GM04504 (cell line): ENCODE data around the gene FCGR3A.
"Not testable (repeated sequence)": the region's sequence is repeated elsewhere in the genome, so short reads cannot be mapped to it uniquely, and the experiment has no call there.

Source experiments
- DNase-seq: peaks from one replicate; pipeline ENCODE4 v3.0.0-alpha.2; 2012; ENCODE audit warnings: low read depth

Gene FCGR3A

DNA sequence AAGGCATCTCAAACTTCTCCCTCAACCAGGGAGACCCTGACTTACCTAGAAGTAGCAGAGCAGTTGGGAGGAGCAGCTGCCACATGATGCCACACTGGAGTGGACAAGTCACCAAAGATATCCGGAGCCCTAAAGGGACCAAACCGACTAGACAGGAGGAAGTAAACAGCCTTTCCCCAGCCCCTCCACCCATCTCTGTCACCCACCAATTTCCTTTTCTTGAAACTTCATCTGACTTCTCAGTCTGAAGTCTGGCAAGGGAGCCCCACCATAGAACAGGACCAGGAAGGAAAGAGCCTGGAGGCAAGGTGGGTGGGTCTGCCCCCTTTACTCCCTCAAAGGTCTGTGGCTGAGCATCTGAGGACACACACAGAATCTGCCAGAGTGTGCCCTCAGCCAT lies at the start of gene FCGR3A:
Gene FCGR3A (minus strand): TSS at position 167 of the 400 bp plus-strand sequence. CDS start 82 bp downstream, at position 85.
- no peak for DNase-seq

DNA sequence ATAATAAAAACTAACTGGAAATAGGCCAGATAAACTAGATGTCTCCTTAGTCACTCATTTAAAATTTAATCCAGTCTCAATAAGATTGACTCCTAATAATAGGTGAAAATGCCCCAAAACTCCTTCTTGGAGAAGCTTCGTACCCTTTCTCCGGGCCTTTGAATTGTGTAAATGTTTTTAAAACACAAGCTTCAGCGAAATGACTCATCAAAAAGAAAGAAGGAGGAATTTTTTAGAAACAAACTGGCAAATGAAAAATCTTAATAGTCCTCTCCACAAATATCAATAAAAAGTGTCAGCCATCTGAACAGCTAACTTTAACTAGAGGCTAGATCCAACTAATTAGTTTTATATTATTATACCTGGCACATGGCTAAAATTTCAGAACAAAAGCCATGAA lies 47.5 kb upstream of the FCGR3A start:
- DNase-seq = not testable (repeated sequence)

DNA sequence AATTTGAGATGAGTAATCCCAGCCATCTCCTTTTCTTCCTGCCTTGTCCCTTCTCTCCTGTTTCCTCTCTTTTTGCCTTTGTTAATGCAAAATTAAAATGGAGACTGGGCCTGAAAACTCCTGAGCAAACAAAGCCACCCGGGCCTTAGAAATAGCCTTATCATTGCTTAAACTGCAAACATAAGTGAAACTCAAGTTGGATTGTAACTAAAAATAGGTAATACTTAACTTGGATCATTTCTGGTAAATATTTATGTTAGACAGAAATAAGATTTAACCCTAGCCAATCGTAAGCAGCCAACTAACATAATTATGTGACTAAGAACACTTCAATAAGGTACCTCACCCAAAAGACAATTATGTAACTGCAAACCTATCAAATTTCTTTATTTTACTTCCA lies 46.0 kb upstream of the FCGR3A start:
- DNase-seq = not testable (repeated sequence)

DNA sequence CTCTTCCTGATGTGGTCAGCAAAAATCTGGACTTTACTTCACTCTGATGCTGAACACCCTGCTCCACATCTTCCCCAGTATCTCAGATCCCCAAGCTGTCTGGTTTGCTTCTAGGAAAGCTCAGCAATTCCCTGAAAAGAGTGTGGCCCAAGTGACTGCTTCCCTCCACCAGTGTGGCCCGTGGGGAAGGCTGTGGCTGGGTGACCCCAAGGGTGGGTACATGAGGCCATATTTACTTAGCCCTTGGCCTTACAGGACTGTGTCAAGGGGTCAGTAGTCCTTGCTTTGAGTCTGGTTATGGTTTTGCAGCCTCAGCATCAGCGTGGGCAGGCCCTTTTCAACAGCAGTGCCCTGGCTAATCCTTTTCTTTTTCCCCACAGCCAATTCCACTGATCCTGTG lies 45.6 kb upstream of the FCGR3A start:
- not testable (repeated sequence) for DNase-seq

DNA sequence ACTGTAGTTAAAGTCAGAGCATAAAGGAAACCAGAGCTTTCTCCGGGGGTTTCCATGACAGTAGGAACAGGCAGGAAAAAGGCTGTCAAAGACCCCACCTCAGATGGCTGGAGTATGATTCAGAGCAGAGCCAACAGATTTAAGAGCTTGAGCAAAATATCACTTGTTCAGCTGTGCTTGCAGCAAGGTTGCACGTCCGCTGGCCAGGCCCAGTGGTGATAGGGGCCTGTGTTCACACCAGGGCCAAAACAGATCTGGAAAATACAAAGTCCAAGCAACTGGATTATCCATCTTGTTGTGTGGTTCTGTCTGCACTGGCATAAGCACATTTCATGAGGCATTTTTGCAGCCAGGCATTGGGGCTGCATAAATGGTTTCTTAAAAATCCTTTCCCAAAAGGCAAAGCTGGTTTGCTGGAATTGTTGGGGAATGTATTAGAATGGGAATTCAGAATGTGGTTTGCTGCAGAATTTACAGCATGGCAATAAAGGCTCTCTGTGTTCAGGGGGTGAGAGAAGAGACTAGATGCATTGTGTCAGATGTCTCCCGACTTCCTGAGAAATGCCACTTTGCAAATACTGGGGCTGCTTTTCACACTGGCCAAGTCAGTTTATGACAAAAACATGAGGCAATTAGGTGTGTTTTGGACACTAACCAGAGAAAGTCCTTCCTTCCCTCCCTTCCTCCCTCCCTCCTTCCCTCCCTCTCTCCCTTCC lies 44.8 kb upstream of the FCGR3A start:
- not testable (repeated sequence) for DNase-seq

DNA sequence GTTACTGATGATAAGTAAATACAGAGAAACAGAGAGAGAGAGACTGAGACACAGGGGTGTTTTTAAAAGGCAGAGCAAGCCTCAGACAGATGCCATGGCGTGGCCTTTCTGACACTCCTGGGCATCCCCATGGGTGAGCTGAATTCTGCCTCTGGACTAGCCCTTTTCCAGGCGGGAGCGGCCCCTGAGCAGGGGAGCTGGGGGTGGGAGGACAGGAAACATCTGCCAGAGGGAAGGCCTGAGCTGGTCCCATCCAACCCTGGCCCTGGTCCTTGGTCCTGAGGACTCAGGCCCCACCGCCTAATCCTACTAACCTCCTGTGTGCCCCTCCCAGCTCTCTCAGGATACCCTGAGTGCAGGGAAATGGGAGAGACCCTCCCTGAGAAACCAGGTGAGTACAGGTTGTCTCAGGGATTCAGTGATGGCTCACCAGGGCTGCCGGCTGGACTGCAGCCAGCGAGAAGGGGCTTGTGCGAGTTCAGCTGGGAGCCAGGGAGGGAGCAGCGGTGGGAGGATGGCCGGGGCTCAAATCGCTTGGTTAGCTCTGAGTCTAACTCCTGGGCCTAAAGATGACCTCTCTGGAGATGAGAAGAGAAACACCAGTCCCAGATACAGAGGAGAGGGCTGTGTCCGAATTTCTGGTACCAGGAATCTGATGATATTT lies 43.6 kb upstream of the FCGR3A start:
- not testable (repeated sequence) for DNase-seq

DNA sequence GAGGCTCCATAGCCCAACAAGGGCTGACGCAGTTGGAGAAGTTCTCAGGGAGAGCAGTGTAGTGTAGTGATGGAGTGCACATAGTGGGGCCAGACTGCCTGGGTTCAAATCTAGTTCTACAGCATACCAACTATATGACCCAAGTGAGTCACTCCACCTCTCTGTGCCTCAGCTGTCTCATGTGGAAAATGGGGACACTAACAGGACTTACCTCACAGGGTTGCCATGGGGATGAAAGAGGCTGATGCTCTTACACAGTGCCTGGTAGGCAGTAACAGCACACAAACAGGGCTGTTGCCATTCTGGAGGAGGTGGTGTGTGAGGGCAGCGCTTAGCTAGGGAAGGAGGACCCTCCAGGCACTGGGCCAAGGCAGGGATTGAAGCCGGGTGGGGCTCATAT lies 43.0 kb upstream of the FCGR3A start:
- DNase-seq = not testable (repeated sequence)

DNA sequence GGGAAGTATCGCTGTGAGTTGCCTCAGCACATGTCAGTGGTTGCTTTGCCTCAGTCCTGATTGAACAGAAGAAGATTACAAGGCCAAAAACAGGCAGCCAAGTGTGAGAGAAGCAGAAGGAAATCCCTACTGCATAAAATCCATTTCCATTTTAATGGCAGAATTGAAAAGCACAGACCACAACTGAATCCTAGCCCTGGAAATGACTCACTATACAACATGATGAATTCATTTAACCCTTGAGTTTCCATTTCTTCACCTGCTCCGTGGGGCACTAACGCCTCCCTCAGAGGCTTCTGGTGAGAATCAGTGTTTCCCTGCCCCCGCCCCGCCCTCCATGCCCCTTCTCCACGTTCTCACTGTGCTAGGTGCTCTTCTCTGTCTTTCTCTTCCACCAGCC lies 40.3 kb upstream of the FCGR3A start:
- not testable (repeated sequence) for DNase-seq

DNA sequence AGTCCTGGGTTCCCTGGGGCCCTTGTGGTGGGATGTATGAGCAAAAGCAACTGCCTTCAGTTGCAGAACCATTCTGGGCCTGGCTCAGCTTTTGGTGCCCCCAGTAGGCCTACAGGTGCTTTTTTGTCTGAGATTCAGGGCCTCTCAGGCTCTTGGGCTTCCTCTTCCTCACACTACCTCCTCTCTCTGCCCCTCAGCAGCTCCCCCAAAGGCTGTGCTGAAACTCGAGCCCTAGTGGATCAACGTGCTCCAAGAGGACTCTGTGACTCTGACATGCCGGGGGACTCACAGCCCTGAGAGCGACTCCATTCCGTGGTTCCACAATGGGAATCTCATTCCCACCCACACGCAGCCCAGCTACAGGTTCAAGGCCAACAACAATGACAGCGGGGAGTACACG lies 39.7 kb upstream of the FCGR3A start:
- not testable (repeated sequence) for DNase-seq

DNA sequence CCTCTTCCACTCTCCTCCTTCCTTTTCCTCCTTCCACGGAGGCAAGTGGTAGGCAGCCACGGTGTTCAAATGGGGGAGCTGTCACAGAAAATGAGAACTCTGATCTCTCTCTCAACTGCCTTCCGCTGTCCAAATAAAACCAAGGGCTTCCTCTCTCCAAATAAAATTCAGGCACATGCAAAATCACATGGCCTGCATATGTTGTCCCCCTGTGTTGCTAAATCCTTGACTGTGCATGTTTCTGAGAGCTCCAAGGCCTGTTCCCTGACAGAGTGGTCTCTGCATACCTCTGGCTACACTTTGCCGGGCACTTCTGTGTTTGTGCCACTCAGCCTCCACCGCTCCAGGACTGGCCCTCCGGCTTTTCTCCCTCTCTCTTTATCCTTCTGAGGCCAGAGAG lies 39.0 kb upstream of the FCGR3A start:
- DNase-seq = not testable (repeated sequence)

DNA sequence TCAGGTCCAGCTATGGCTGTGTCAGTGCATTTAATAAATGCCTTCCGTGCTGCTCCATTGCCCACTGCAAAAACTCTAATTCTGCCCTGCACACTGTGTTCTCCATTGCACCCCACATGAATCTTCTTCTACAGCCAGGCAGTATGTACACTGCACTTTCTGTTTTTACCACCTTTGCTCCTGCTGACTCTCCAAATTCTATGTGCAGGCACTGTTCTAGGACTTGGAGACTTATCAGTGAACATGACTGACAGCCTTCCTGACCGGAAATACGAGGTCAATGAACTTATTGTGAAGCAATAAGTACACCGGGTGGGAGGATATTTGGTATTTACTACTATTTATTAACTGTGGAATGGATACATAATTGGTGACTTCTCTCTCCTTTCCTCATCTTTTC lies 33.3 kb upstream of the FCGR3A start:
- not testable (repeated sequence) for DNase-seq

DNA sequence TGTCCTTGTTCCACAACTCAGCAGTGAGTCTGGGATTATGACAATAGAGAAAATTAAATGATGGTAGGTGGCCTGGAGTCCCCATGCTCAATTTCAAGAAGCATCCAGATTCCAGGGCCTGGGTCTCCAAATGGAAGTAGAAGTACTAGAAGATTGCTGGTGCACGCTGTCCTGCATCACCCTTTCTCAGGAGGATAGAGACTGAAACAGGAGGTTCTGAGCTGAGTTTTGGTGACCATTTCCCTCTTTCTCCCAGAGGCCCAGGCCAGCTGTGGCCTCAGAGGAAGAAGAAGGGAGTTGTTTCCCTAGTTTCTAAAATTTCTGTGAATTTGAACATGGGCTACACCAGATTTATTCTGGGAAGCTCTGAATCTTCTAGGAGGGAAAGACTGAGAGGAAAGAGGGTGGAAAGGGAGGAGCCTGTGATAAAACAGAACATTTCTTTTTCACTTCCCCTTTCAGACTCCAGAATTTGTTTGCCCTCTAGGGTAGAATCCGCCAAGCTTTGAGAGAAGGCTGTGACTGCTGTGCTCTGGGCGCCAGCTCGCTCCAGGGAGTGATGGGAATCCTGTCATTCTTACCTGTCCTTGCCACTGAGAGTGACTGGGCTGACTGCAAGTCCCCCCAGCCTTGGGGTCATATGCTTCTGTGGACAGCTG lies 31.4 kb upstream of the FCGR3A start:
- DNase-seq = not testable (repeated sequence)

DNA sequence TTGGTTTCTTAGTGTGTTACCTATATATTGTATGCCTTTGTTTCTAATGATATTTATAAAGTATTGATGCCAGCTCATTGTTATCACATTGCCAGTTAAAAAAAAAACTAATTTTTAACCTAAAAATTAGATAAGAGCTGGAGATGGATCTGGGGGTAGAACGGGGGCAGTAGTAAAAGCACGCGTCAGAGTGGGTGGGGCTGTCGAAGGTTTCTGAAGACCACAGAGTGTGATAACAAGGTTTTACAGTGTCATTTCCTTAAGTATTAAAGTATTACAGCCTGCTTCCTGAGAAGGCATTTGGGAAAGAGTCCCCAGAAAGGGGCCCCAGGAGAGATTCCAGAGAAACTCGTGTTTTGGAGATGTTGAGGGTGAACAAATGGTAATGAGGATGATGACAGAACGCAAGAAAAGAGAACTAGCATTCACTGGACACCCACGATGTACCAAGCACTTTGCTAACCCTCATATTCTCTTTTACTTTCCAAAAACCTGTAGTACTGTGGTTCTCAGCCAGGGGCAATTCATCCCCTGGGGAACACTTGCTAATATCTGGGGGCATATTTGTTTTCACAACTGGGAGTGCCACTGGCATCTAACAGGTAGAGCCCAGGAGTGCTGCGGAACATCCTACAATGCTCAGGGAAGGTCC lies 30.4 kb upstream of the FCGR3A start:
- DNase-seq = not testable (repeated sequence)

DNA sequence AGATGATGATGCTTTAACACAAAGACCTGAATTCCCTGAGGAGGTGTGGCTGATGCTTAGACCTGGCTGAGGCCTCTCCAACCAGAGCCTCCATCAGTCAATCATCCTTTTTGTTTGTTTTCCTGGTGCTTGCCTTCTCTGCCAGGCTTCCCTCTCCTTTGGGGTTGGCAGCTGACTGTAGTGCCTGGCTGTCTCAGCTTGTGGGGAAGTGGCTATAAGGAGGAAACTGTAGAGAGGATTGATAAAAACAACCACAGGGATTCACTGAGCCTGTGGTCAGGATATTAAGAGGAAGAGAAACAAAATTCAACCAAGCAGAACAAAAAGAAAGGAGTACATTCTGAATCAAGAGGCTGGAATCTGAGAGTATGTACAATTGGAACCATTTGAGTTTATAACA lies 27.1 kb upstream of the FCGR3A start:
- DNase-seq = not testable (repeated sequence)

DNA sequence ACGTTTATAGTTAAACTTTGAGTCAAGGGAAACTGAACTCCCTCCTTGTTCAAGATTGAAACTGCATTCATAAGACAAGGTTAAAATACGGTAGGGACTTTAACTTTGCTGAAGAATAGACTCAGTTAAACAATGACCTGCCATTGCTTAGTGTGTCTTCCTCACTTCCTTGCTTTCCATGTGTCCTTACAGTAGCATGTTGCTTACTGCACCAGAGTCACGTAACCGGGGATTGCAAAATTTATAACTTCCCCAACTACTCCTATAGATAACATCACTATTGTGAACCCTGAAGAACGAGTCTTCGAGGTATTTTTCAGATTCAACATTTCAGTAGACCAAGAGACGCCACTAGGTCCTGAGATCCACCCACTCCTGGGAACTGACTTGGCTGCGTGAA lies 22.1 kb upstream of the FCGR3A start:
- DNase-seq = not testable (repeated sequence)

DNA sequence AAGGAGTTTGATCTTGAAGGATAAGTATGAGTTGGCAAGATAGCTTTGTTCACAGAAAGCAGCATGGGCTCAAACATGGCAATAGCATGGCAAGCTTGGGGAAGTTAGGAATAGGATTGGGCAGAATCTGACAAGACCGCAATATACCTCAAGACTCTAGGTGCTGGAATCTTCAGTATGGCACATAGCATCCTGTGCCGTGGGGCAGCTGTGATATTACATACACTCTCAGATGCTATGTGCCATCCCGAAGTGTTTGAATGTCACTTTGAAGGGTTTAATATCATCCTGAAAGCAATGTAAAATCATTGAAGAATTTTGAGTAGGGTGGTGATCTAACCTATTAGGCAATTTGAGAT lies 17.0 kb upstream of the FCGR3A start:
- DNase-seq = not testable (repeated sequence)

DNA sequence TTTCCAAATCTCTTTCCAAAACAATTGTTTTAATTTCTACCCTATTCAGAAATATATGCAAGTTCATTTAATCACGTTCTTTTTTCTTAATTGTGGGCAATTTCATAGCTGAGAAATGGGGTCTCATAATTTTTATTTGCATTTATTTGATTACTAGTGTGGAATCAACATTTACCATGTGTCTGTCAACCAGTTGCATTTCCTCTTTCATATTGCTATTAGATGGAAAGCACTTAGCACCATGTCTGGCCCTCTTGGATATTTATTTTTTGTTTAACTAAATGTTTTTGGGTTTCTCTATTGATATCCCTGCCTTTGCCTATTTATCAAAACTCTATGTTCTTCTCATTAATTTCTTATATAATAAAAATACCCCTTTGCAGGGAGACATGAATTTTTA lies 13.9 kb upstream of the FCGR3A start:
- not testable (repeated sequence) for DNase-seq

DNA sequence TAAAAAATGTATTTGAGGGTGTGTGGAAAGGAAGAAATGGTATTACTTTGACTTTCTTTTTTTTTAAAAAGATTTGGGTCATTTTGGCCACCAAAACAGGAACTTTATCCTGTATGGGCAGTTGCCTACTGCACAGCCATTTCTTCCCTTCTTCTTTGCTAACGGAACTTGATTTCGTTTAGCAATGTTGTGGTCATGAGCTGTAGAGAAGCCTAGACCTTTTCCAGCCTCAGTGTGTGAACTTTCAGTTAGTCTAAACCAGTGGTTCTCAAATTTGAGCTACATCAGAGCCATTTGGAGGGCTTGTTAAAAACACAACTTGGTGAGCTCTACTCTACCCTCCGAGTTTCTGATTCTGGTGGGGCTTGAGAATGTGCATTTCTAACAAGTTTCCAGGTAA lies 12.8 kb upstream of the FCGR3A start:
- not testable (repeated sequence) for DNase-seq

DNA sequence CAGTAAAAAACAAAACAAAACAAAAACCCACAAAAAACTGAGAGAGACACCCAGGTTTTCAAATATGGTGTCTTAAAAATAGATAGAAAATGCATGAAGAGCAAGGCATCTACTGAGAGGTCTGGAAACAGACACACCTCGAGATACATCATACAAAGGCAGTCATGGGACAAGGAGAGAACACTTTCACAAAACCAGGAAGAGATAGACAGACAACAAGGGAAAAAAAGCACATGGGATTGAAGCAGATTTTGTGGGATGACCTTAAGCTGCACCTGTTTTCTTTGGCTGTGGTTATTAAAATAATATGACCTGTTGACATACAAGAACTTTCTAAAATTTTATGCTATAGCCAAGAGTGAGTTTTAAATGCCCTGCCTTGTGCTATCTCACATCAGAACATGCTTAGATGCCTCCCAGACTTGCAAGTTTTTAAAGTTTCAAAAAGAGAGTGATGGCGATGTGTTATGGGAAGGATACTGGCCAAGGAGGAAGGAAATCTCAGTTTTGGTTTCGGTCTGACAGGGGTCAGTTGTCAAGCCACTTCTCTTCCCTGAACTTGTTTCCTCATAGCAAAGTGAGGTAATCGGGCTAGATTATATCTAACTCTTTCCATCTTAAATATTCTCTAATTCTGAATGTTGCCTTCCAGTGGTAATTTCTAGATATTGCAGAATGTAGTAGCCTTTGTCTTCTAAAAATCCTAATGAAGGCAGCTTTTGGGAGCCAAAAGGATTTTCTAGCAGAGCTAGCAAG lies 11.5 kb upstream of the FCGR3A start:
- DNase-seq = not testable (repeated sequence)

DNA sequence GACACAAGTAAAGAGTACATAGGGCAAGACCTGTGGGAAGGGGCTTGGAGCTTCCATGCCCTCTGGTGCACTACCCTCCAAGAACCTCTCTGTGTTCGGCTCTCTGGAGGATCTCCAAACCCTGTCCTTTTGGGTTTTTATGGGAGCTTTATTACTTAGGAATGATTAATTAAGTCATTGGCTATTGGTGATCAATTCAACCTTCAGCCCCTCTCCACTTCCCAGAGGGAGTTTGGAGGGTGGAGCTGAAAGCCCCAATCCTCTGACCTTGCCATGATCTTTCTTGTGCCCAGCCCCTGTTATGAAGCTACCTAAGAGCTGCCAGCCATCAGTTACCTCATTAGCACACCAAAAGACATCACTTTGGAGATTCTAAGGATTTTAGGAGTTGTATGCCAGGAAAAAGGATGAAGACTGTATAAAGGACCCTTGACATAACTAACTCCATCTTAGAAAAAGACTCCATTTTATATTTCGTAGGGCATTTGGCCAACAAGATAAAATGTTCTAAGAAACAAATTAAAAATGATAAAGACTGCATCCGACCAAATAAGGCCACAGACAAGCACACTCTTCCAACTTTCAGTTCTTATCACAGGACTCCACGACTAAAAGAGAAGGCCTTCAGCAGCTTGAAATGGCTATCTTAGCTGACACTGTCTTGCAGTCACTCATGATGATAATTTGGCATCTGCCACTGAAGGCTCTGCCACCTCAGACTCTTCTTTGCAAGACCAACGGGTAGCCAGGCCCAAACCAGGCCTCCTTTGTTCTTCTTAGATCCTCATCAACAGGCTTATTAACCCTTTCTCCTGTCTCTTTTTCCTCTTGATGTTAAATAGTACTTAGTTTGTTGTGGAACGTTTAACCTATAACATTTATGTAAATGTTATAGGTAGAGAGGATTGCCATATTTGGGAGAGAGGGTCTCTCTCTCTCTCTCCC lies 8.2 kb upstream of the FCGR3A start:
- DNase-seq = not testable (repeated sequence)

DNA sequence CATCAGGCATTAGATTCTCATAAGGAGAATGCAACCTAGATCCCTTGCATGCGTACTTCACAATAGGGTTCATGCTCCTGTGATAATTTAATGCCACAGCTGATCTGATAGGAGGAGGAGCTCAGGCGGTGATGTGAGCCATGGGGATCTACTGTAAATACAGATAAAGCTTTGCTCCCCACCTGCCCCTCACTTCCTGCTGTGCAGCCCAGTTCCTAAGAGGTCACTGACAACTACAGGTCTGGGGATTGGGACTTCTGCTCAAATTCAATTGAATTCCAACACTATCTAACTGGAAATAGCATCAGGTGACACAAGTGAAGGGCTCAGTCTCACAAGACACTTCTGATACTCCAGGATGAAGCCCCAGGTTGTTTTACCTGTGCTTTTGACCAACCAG lies 7.4 kb upstream of the FCGR3A start:
- DNase-seq = not testable (repeated sequence)
